Measurements from ENCODE around the gene RBBP5. TPM values are rescaled to one million over a fixed set of nuclear protein-coding genes. Genes with fewer than 3 reads are reported as not detected.

The RBBP5 gene, protein sequence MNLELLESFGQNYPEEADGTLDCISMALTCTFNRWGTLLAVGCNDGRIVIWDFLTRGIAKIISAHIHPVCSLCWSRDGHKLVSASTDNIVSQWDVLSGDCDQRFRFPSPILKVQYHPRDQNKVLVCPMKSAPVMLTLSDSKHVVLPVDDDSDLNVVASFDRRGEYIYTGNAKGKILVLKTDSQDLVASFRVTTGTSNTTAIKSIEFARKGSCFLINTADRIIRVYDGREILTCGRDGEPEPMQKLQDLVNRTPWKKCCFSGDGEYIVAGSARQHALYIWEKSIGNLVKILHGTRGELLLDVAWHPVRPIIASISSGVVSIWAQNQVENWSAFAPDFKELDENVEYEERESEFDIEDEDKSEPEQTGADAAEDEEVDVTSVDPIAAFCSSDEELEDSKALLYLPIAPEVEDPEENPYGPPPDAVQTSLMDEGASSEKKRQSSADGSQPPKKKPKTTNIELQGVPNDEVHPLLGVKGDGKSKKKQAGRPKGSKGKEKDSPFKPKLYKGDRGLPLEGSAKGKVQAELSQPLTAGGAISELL
- 10 to 100 TPM; 10.7 to 15.2 (median 13.3) TPM for total RNA-seq
- polyA plus RNA-seq, result 10 to 100 TPM in 1 of 3 donors, 1 to 10 TPM in 2; 6.8 to 28.9 (median 8.3) TPM
- long read RNA-seq, donor 1, full-length matches to known transcripts, result 6 of 9 reads
- long read RNA-seq, donor 1, partial matches to known transcripts, result 0 of 9 reads
- long read RNA-seq, donor 1, other reads (novel, unspliced or antisense), result 3 of 9 reads
- long read RNA-seq, donor 2, full-length matches to known transcripts, result 14 of 21 reads
- long read RNA-seq, donor 2, partial matches to known transcripts, result 3 of 21 reads
- long read RNA-seq, donor 2, other reads (novel, unspliced or antisense), result 4 of 21 reads

DNA sequence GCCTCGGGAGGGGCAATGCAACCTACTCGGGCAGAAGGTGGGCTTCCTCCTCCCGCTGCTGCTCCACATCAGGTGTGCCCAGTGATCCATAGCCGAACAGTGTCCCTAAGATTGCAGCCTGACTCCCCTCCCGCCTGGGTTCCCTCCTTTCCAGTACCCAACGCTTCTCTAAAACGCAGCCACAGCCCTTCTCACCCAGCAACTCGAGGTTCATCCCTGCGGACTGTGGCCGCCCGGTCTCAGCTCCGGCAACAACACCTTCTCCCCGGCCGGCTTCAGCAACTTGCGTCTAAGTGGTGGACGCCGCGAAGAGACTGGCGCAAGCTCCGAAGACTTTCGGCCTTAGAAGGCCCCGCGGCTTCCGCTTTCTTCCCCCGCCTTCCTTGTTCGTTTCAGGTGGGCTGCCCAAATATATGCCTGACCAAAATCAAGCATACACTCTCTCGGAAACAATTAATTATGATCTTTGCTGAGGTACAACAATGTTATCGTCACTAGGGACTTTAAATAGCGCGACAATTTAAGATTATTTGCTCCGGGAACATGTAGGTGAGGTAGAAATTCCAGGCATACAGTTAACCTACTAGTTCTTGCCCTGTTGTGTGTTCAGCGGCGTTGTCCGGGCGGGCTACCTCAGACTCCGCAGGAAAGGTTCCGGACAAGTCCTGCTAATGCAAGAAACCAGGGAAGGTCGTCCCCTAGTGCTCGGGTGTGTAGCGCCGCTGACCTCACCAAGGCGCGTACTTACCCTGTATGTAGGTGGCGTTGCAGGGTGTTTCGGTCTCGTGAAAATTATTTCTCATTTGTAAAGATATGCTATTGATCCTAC is at the start of gene RBBP5:
Gene RBBP5 (minus strand): TSS at position 319 of the 829 bp plus-strand sequence. CDS start 105 bp downstream, at position 214.
- peaks cover 0 to 14% of the 10 kb centered on the region in 2 donors for H3K36me3 ChIP-seq (ENCODE audit: insufficient read depth in 1 of 2, low read depth in 1 of 2)
- peaks cover 23% of the 10 kb centered on the region for H3K4me1 ChIP-seq
- no peaks in the 10 kb centered on the region for H3K9me3 ChIP-seq
- intact Hi-C loops (cut with DNase I), result loop anchor here in 1 of 2 donors (5.0 kb wide), 1 partner anchor 90 kb away; the partner anchor contains the start of gene DSTYK
- no peaks in the 10 kb centered on the region for H3K27me3 ChIP-seq (ENCODE audit: insufficient read depth in 3 of 3, low read length in 2 of 3)
- DNase-seq (peak; percentile 95 to 97), ATAC-seq (peak; percentile 98 to 99 (median 99))
- peak within 1 kb of the TSS; percentile 93 for H3K4me3 ChIP-seq
- TF ChIP-seq, protein P1, sequence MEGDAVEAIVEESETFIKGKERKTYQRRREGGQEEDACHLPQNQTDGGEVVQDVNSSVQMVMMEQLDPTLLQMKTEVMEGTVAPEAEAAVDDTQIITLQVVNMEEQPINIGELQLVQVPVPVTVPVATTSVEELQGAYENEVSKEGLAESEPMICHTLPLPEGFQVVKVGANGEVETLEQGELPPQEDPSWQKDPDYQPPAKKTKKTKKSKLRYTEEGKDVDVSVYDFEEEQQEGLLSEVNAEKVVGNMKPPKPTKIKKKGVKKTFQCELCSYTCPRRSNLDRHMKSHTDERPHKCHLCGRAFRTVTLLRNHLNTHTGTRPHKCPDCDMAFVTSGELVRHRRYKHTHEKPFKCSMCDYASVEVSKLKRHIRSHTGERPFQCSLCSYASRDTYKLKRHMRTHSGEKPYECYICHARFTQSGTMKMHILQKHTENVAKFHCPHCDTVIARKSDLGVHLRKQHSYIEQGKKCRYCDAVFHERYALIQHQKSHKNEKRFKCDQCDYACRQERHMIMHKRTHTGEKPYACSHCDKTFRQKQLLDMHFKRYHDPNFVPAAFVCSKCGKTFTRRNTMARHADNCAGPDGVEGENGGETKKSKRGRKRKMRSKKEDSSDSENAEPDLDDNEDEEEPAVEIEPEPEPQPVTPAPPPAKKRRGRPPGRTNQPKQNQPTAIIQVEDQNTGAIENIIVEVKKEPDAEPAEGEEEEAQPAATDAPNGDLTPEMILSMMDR (IDR thresholded peaks at IDR 0.05), result peak; percentile 61
- WGBS, 3 donors, result 0% methylated on average over 46 of the region's 46 CpGs
- peak within 1 kb of the TSS; percentile 93 for H3K27ac ChIP-seq

DNA sequence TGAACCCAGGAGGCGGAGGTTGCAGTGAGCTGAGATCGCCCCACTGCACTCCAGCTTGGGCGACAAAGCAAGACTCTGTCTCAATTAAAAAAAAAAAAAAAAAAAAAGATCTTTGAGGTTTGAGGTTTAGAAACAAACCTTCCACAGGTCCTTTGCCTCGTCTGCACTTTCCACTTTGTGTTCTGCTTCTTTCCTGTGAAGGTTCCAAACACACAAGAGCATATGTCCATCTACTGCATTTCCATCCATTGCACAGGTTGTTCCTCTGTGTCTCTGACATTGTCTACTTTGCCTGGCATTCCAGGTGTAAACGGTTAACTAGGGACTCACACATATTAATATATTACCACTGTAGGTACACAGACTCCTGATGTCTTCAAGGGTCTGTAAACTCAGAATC is 49.6 kb upstream of the RBBP5 start:
- TF ChIP-seq, protein P1 (IDR thresholded peaks at IDR 0.05), result no peak
- intact Hi-C loops (cut with DNase I), result no loop called here
- WGBS, 3 donors, result 91 to 93% (median 93%) methylated on average over 5 of the region's 5 CpGs
- H3K9me3 ChIP-seq, result no peaks in the 10 kb centered on the region
- H3K27ac ChIP-seq, result peak overlapping the region; percentile 87
- peaks cover 69% of the 10 kb centered on the region for H3K4me1 ChIP-seq
- no peak for ATAC-seq
- H3K36me3 ChIP-seq (ENCODE audit: insufficient read depth in 1 of 2, low read depth in 1 of 2), result peaks cover 6 to 31% of the 10 kb centered on the region in 2 donors
- no peak overlapping the region for H3K4me3 ChIP-seq
- H3K27me3 ChIP-seq (ENCODE audit: insufficient read depth in 3 of 3, low read length in 2 of 3), result no peaks in the 10 kb centered on the region
- no peak for DNase-seq

DNA sequence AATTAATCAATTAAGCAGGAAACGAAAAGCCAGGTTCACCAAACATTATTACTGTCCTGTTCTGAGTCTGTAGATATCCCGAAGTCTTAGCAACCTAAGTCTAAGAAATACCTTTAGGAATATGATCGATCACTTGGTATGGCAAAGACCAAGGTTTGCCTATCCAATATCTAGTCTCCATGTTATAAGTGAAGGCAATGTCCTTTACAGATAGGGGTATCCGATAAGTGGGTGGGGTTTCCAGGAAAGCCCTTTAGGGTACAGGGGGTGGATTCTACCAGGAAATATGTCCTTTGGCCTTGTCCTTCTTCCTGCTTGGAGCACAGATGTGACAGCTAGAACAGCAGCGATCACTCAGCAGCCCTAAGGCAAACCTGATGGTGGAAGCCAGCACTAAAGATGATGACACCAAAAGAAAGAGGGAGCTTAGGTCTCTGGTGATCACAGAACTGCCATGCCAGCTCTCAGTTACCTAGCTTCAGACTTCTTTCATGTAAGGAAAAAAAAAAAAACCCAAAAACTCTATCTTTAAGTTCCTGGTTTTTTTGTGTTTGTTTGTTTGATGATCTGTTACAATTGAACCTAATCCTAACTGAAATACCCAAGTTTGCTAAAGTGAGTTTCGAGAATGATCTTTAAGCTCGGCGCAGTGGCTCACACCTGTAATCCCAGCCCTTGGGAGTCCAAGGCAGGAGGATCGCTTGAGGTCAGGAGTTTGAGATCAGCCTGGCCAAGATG is 48.9 kb upstream of the RBBP5 start:
- Histone ChIP-seq H3K27ac (peak overlapping the region; percentile 32), H3K4me1 (peaks cover 69% of the 10 kb centered on the region), H3K4me3 (no peak overlapping the region), H3K27me3 (ENCODE audit: insufficient read depth in 3 of 3, low read length in 2 of 3) (no peaks in the 10 kb centered on the region), H3K9me3 (no peaks in the 10 kb centered on the region), H3K36me3 (ENCODE audit: insufficient read depth in 1 of 2, low read depth in 1 of 2) (peaks cover 6 to 31% of the 10 kb centered on the region in 2 donors)
- DNase-seq (no peak), ATAC-seq (no peak)
- intact Hi-C loops (cut with DNase I), result no loop called here
- TF ChIP-seq, protein P1 (IDR thresholded peaks at IDR 0.05), result no peak
- WGBS, 3 donors, result 83 to 87% (median 84%) methylated on average over 9 of the region's 9 CpGs

DNA sequence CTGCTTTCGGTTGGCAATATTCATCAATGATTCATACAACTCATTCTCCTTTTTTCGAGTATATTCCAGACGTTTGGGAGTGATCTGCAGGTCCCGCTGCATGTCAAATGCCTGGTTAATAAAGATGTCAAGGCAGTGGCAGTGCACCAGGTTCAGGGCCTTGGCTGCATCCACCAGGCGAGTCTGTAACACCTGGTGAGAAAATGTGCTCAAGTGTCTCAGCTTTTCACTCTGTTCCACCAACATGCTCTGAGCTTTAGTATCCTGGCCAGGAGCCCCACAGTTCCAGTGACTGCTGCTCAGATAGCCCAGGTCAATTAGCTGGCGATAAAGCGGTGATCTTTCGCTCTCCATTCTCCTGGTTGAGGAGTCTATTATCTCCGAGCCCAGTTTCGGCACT is 47.5 kb upstream of the RBBP5 start:
- H3K4me1 ChIP-seq, result peaks cover 60% of the 10 kb centered on the region
- WGBS, 3 donors, result 42 to 80% (median 52%) methylated on average over 10 of the region's 10 CpGs
- DNase-seq (no peak), ATAC-seq (peak; percentile 28 to 51 (median 40))
- peak overlapping the region; percentile 71 for H3K27ac ChIP-seq
- no peaks in the 10 kb centered on the region for H3K9me3 ChIP-seq
- TF ChIP-seq, protein P1 (IDR thresholded peaks at IDR 0.05), result no peak
- H3K4me3 ChIP-seq, result no peak overlapping the region
- no peaks in the 10 kb centered on the region for H3K27me3 ChIP-seq (ENCODE audit: insufficient read depth in 3 of 3, low read length in 2 of 3)
- H3K36me3 ChIP-seq (ENCODE audit: insufficient read depth in 1 of 2, low read depth in 1 of 2), result peaks cover 6 to 38% of the 10 kb centered on the region in 2 donors
- intact Hi-C loops (cut with DNase I), result loop anchor here in 1 of 2 donors (5.0 kb wide), 1 partner anchor 33 kb away; no protein-coding TSS in a partner anchor

Data from psoas muscle (tissue), 8 donors.